Measurements from ENCODE around the gene PKN1.

The PKN1 gene

DNA sequence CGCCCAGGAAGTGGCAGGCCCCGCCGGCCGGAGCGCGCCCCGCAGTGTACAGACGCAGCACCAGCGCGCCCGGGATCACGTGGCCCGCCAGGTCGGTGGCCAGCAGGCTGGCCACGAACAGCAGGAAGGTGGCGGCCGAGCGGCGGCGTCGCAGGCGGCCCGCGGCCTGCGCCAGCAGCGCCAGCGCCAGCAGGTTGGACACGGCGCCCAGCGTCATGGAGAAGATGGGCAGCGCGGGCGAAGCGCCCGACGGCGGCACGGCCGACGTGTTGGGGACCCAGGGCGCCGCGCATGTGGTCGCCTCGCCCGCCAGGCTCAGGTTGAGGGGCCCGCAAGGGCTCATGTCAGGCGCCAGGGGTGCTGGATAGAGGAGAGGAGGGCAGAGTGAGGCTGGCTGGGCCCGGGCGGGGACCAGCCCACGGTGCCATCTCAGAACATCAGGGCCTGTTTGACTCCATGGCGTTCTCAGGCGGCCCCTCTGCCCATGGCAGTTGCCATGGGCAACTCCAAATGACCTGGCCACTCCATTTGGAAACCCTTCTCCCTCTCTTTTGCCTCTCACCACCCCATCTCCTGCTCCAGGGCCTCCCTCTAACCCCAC is 41.0 kb downstream of the PKN1 start:
- Histone ChIP-seq H3K27ac (no peak overlapping the region), H3K9me3 (ENCODE audit: low read depth, low read length) (no peaks in the 10 kb centered on the region), H3K9ac (ENCODE audit: insufficient read length) (no peak overlapping the region), H3K4me3 (no peak overlapping the region), H3K36me3 (ENCODE audit: insufficient read depth, low read length) (peaks cover 8% of the 10 kb centered on the region)
- no peak for DNase-seq (ENCODE audit: low read depth, low spot score)
- TF ChIP-seq EZH2 (IDR thresholded peaks at IDR 0.05) = no peak
- TF ChIP-seq POLR2AphosphoS5 (IDR thresholded peaks at IDR 0.05; ENCODE audit: borderline replicate concordance, low read depth, low read length) = no peak
- TF ChIP-seq FOXP2 (optimal IDR thresholded peaks at IDR 0.05; ENCODE audit: control extremely low read depth, extremely low read length, insufficient read depth) = no peak

DNA sequence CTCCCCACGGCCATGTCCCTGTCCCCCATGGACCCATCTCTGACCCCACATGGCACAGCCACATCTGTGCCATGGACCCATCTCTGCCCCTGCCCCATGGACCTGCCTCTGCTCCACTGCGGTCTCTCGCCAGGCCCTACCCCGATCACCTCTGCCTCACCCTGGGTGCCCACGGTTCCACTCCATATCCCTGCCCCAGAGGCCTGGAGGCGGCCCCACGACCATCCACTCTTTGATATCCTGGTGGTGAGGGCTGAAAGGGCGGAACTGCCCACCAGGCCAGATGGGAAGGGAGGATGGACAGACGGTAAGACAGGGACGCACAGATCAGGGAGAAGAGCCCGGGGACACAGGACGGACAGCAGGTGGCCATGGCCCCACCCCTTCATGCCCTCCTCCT is 41.7 kb downstream of the PKN1 start:
- Histone ChIP-seq H3K9me3 (ENCODE audit: low read depth, low read length) (no peaks in the 10 kb centered on the region), H3K9ac (ENCODE audit: insufficient read length) (no peak overlapping the region), H3K36me3 (ENCODE audit: insufficient read depth, low read length) (peaks cover 8% of the 10 kb centered on the region), H3K27ac (no peak overlapping the region), H3K4me3 (peak overlapping the region; percentile 52; the same call in 1 of the 2 replicates)
- TF ChIP-seq EZH2 (IDR thresholded peaks at IDR 0.05) = no peak
- no peak for TF ChIP-seq FOXP2 (optimal IDR thresholded peaks at IDR 0.05; ENCODE audit: control extremely low read depth, extremely low read length, insufficient read depth)
- TF ChIP-seq POLR2AphosphoS5 (IDR thresholded peaks at IDR 0.05; ENCODE audit: borderline replicate concordance, low read depth, low read length) = no peak
- no peak for DNase-seq (ENCODE audit: low read depth, low spot score)

- Histone ChIP-seq H3K9ac (ENCODE audit: insufficient read length) (peak within 1 kb of the TSS; percentile 20), H3K4me3 (peak within 1 kb of the TSS; percentile 52; the same call in 1 of the 2 replicates), H3K27ac (peak within 1 kb of the TSS; percentile 50), H3K9me3 (ENCODE audit: low read depth, low read length) (no peaks in the 10 kb centered on the region), H3K36me3 (ENCODE audit: insufficient read depth, low read length) (peaks cover 8% of the 10 kb centered on the region)
- no peak for DNase-seq (ENCODE audit: low read depth, low spot score)
- TF ChIP-seq POLR2AphosphoS5 (IDR thresholded peaks at IDR 0.05; ENCODE audit: borderline replicate concordance, low read depth, low read length) (no peak), EZH2 (IDR thresholded peaks at IDR 0.05) (no peak), FOXP2 (optimal IDR thresholded peaks at IDR 0.05; ENCODE audit: control extremely low read depth, extremely low read length, insufficient read depth) (no peak)
These were observed 42.4 kb downstream of the PKN1 start, which contains the start of gene PTGER1 for GRCh38 chr19:14475251-14476073. Gene PTGER1, minus strand, starts transcription at chr19:14475354. Its CDS starts 1,034 bp downstream, at chr19:14474320.

- peaks cover 8% of the 10 kb centered on the region for H3K36me3 ChIP-seq (ENCODE audit: insufficient read depth, low read length)
- DNase-seq (ENCODE audit: low read depth, low spot score) = no peak
- H3K4me3 ChIP-seq = no peak overlapping the region
- no peak overlapping the region for H3K27ac ChIP-seq
- H3K9ac ChIP-seq (ENCODE audit: insufficient read length) = no peak overlapping the region
- TF ChIP-seq POLR2AphosphoS5 (IDR thresholded peaks at IDR 0.05; ENCODE audit: borderline replicate concordance, low read depth, low read length) (no peak), FOXP2 (optimal IDR thresholded peaks at IDR 0.05; ENCODE audit: control extremely low read depth, extremely low read length, insufficient read depth) (no peak), EZH2 (IDR thresholded peaks at IDR 0.05) (no peak)
- no peaks in the 10 kb centered on the region for H3K9me3 ChIP-seq (ENCODE audit: low read depth, low read length)
These were observed 43.2 kb downstream of the PKN1 start for GRCh38 chr19:14476327-14476672.

GRCh38 chr19:14476673-14477401 is 43.7 kb downstream of the PKN1 start:
- H3K27ac ChIP-seq = peak overlapping the region; percentile 60; the same call in 1 of the 2 replicates
- H3K4me3 ChIP-seq = peak overlapping the region; percentile 26; the same call in 1 of the 2 replicates
- DNase-seq (ENCODE audit: low read depth, low spot score) = no peak
- peaks cover 8% of the 10 kb centered on the region for H3K36me3 ChIP-seq (ENCODE audit: insufficient read depth, low read length)
- peak; percentile 32 for TF ChIP-seq FOXP2 (optimal IDR thresholded peaks at IDR 0.05; ENCODE audit: control extremely low read depth, extremely low read length, insufficient read depth)
- no peak for TF ChIP-seq EZH2 (IDR thresholded peaks at IDR 0.05)
- no peaks in the 10 kb centered on the region for H3K9me3 ChIP-seq (ENCODE audit: low read depth, low read length)
- no peak overlapping the region for H3K9ac ChIP-seq (ENCODE audit: insufficient read length)

GRCh38 chr19:14477418-14478112 is 44.5 kb downstream of the PKN1 start:
- Histone ChIP-seq H3K9ac (ENCODE audit: insufficient read length) (no peak overlapping the region), H3K36me3 (ENCODE audit: insufficient read depth, low read length) (peaks cover 8% of the 10 kb centered on the region), H3K27ac (peak overlapping the region; percentile 60), H3K4me3 (peak overlapping the region; percentile 26), H3K9me3 (ENCODE audit: low read depth, low read length) (no peaks in the 10 kb centered on the region)
- DNase-seq (ENCODE audit: low read depth, low spot score) = no peak
- TF ChIP-seq EZH2 (IDR thresholded peaks at IDR 0.05) (no peak), FOXP2 (optimal IDR thresholded peaks at IDR 0.05; ENCODE audit: control extremely low read depth, extremely low read length, insufficient read depth) (peak; percentile 44)

DNA sequence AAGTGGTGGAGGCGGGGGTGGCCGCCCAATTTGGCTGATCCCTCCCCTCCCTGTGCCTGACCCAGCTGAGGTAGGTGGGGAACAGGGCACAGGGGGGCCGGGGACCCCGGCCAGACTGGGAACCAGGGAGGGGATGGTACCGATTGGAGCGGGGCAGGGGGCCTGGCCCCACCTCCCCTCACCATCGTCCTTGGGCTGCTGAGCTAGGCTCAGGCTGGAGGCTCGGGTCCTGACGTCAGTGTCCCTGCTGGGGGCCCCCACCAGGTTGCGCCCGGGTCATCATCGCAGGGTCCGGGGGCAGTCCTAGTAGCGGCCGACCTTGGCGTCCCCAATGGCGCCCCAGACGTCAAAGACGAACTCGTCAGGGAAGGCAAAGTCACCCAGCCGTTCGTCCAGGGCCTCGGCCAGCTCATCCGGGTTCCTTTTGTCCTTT is 45.0 kb downstream of the PKN1 start:
- Histone ChIP-seq H3K36me3 (ENCODE audit: insufficient read depth, low read length) (peaks cover 8% of the 10 kb centered on the region), H3K9ac (ENCODE audit: insufficient read length) (no peak overlapping the region)
- DNase-seq (ENCODE audit: low read depth, low spot score) = no peak

More for the DNA sequence above, 45.0 kb downstream of the PKN1 start:
- H3K27ac ChIP-seq = no peak overlapping the region
- H3K4me3 ChIP-seq = no peak overlapping the region
- no peaks in the 10 kb centered on the region for H3K9me3 ChIP-seq (ENCODE audit: low read depth, low read length)
- TF ChIP-seq EZH2 (IDR thresholded peaks at IDR 0.05) (no peak), FOXP2 (optimal IDR thresholded peaks at IDR 0.05; ENCODE audit: control extremely low read depth, extremely low read length, insufficient read depth) (no peak), POLR2AphosphoS5 (IDR thresholded peaks at IDR 0.05; ENCODE audit: borderline replicate concordance, low read depth, low read length) (no peak)

All from SK-N-MC (cell line).